NT2/D1 (cell line): ENCODE data around the gene SUGP2.

Source experiments
- SUZ12 ChIP-seq: IDR thresholded peaks from 2 replicates; pipeline ENCODE4 v1.6.1; 2011; ENCODE audit not compliant: insufficient read length, insufficient read depth; ENCODE audit errors: extremely low read depth
- YY1 ChIP-seq: IDR thresholded peaks from 2 replicates; pipeline ENCODE4 v1.6.1; 2011; ENCODE audit not compliant: insufficient read length, insufficient read depth
- ZNF274 ChIP-seq: IDR thresholded peaks from 2 replicates; pipeline ENCODE4 v1.6.1; 2011; ENCODE audit warnings: mild to moderate bottlenecking, low read depth, low read length

DNA sequence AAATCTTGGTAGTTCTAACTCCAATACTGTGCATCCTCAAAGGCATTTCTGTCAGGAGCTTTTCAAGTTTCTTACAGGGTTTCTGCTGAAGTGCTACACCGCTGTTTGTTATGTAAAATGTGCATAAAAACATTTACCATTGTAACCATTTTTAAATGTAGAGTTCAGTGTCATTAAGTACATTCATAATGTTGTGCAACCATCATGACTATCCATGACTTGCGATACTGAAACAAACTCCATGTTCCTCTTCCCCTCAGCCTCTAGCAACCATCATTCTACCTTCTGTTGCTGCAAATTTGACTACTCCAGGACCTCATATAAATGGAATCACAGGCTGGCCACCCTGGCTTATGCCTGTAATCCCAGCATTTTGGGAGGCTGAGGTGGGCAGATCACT lies 16.1 kb upstream of the SUGP2 start:
- TF ChIP-seq YY1 = no peak
- no peak for TF ChIP-seq ZNF274
- TF ChIP-seq SUZ12 = no peak
